ENCODE results near the gene SORCS2.

Gene SORCS2

GRCh38 chr4:7381890-7382633 lies 189.7 kb downstream of the SORCS2 start:
- no peak overlapping the region for H3K4me3 ChIP-seq (replicated peaks in 1 of 2; ENCODE audit: low read depth in 2 of 2, low read length in 2 of 2)
- TF ChIP-seq CTCF (IDR thresholded peaks at IDR 0.05; ENCODE audit: low read depth, low read length), result no peak
- DNase-seq (ENCODE audit: low read depth in 2 of 2), result no peak

DNA sequence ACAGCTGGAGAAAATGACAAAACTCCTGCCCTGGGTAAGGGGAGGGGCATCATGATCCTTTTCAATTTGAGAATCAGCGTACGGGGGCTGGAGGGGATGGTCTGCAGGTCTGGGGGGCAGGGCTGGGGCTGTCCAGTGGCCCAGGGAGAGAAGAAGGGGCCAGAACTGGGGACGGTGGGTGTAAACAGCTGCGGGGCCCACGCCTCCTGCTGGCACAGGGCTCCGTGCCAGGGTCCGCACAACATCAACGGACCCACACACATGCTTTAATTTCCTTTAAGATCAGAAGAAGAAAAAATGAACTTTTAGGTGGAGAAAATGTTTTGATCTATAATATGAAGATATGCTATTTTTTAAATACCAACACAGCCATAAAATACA lies 190.3 kb downstream of the SORCS2 start:
- no peak for TF ChIP-seq CTCF (IDR thresholded peaks at IDR 0.05; ENCODE audit: low read depth, low read length)

DNA sequence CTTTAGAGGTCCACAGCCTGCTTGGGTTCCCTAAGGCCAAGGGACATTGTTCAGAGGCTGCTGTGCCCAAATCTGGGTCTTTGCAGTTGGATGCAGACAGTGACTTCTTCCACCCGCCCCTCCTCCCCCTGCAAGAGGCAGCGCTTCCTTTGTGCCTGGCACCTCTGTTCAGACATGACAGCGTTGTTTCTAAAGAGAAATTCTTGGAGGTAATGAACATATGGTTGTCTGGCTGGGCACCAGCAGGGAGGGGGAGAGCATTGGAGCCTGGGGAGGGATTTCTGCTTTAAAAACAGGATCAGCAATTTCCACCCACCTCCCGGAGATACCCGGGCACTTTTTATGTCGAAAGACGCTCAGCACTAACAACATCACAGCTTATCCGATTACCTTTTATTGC lies 190.9 kb downstream of the SORCS2 start:
- H3K4me3 ChIP-seq (replicated peaks in 1 of 2; ENCODE audit: low read depth in 2 of 2, low read length in 2 of 2), result no peak overlapping the region
- TF ChIP-seq CTCF (IDR thresholded peaks at IDR 0.05; ENCODE audit: low read depth, low read length), result no peak
- no peak for DNase-seq (ENCODE audit: low read depth in 2 of 2)

More for the DNA sequence above, 190.3 kb downstream of the SORCS2 start:
- no peak for DNase-seq (ENCODE audit: low read depth in 2 of 2)
- H3K4me3 ChIP-seq (replicated peaks in 1 of 2; ENCODE audit: low read depth in 2 of 2, low read length in 2 of 2), result no peak overlapping the region

- H3K4me3 ChIP-seq (replicated peaks in 1 of 2; ENCODE audit: low read depth in 2 of 2, low read length in 2 of 2), result no peak overlapping the region
- DNase-seq (ENCODE audit: low read depth in 2 of 2), result no peak
- TF ChIP-seq CTCF (IDR thresholded peaks at IDR 0.05; ENCODE audit: low read depth, low read length), result no peak
These were observed 191.9 kb downstream of the SORCS2 start for GRCh38 chr4:7384003-7384928.

- TF ChIP-seq CTCF (IDR thresholded peaks at IDR 0.05; ENCODE audit: low read depth, low read length), result no peak
- DNase-seq (ENCODE audit: low read depth in 2 of 2), result no peak
- H3K4me3 ChIP-seq (replicated peaks in 1 of 2; ENCODE audit: low read depth in 2 of 2, low read length in 2 of 2), result no peak overlapping the region
These were observed 192.9 kb downstream of the SORCS2 start for GRCh38 chr4:7384929-7385890.

- DNase-seq (ENCODE audit: low read depth in 2 of 2), result no peak
- no peak for TF ChIP-seq CTCF (IDR thresholded peaks at IDR 0.05; ENCODE audit: low read depth, low read length)
- H3K4me3 ChIP-seq (replicated peaks in 1 of 2; ENCODE audit: low read depth in 2 of 2, low read length in 2 of 2), result no peak overlapping the region
These were observed 195.6 kb downstream of the SORCS2 start for GRCh38 chr4:7387925-7388324.
